K562 (cell line): ENCODE measurements around the gene HDLBP. TPM values are rescaled to one million over a fixed set of nuclear protein-coding genes. Genes with fewer than 3 reads are reported as not detected.

Experiments
- ATF7 ChIP-seq: fragments of 450-650 bp; IDR thresholded peaks from 2 replicates; pipeline ENCODE4 v1.7.1; 2014; ENCODE audit warnings: mild to moderate bottlenecking, moderate library complexity
- CC2D1A ChIP-seq: fragments of 450-650 bp; IDR thresholded peaks from 2 replicates; pipeline ENCODE4 v1.6.1; 2017; ENCODE audit warnings: mild to moderate bottlenecking
- CREB1 ChIP-seq, 2 experiments: sonication (generic) in 1 of 2; formaldehyde crosslinking in 1 of 2; IDR thresholded peaks; 2 replicates each; pipeline versions ENCODE4 v1.6.1 to v1.8.0; 2012 to 2022; ENCODE audit warnings: inconsistent platforms in 1 of 2, mild to moderate bottlenecking in 1 of 2, missing genetic modification reagents in 1 of 2, moderate library complexity in 1 of 2
- GATAD2B ChIP-seq: fragments of 450-650 bp; IDR thresholded peaks from 2 replicates; pipeline ENCODE4 v1.6.1; 2017; ENCODE audit warnings: mild to moderate bottlenecking, borderline replicate concordance
- KDM2B ChIP-seq: fragments of 250-450 bp; sonication (Bioruptor Pico); IDR thresholded peaks from 2 replicates; pipeline ENCODE4 v1.8.0; 2021; ENCODE audit warnings: mild to moderate bottlenecking, moderate library complexity
- NR1H2 ChIP-seq: sonication (generic); formaldehyde crosslinking; IDR thresholded peaks from 2 replicates; pipeline ENCODE4 v1.4.0; 2020; ENCODE audit warnings: mild to moderate bottlenecking, missing genetic modification reagents
- NR2F6 ChIP-seq: fragments of 450-650 bp; formaldehyde crosslinking; IDR thresholded peaks from 2 replicates; pipeline ENCODE4 v1.4.0; 2020; ENCODE audit warnings: mild to moderate bottlenecking
- RBM14 ChIP-seq: fragments of 200-400 bp; formaldehyde crosslinking; IDR thresholded peaks from 2 replicates; pipeline ENCODE4 v1.6.1; 2018; ENCODE audit warnings: low read depth, mild to moderate bottlenecking, low read length, moderate library complexity, borderline replicate concordance; ENCODE audit not compliant: insufficient read depth
- RBM15 ChIP-seq: fragments of 200-400 bp; formaldehyde crosslinking; IDR thresholded peaks from 2 replicates; pipeline ENCODE4 v1.6.1; 2018; ENCODE audit warnings: mild to moderate bottlenecking, low read length, moderate library complexity; ENCODE audit not compliant: insufficient read depth
- SMAD3 ChIP-seq: fragments of 450-650 bp; formaldehyde crosslinking; conservative IDR thresholded peaks from 2 replicates; pipeline ENCODE4 v1.4.0; 2020; ENCODE audit warnings: mild to moderate bottlenecking
- TBL1XR1 ChIP-seq, 2 experiments: IDR thresholded peaks; 2 replicates each; pipeline ENCODE4 v1.6.1; 2012; ENCODE audit warnings: improper control_type of control experiment in 2 of 2, low read length in 2 of 2, mild to moderate bottlenecking in 1 of 2
- ZNF146 ChIP-seq: IDR thresholded peaks from one replicate; pipeline ENCODE4 v1.6.1; 2018; ENCODE audit warnings: missing compliant biosample characterization; ENCODE audit not compliant: unreplicated experiment
- ZNF217 ChIP-seq: sonication (generic); formaldehyde crosslinking; IDR thresholded peaks from 2 replicates; pipeline ENCODE4 v1.8.0; 2022; ENCODE audit warnings: mild to moderate bottlenecking, missing genetic modification reagents
- ZNF253 ChIP-seq: fragments of 250-450 bp; sonication (Bioruptor Pico); conservative IDR thresholded peaks from 2 replicates; pipeline ENCODE4 v1.6.1; 2021; ENCODE audit warnings: mild to moderate bottlenecking
- ZNF551 ChIP-seq: fragments of 250-450 bp; sonication (Bioruptor Pico); IDR thresholded peaks from 2 replicates; pipeline ENCODE4 v1.5.0; 2021; ENCODE audit warnings: mild to moderate bottlenecking, moderate library complexity
- ZNF561 ChIP-seq: fragments of 450-650 bp; formaldehyde crosslinking; conservative IDR thresholded peaks from 2 replicates; pipeline ENCODE4 v1.4.0; 2020; ENCODE audit warnings: mild to moderate bottlenecking, moderate library complexity
- ZNF589 ChIP-seq: fragments of 200-800 bp; sonication (Bioruptor generic); IDR thresholded peaks from 2 replicates; pipeline ENCODE4 v1.6.1; 2016; ENCODE audit warnings: low read depth, missing genetic modification characterization, missing compliant biosample characterization
- polyA plus RNA-seq, 8 experiments: library from polyadenylated mRNA; depleted of rRNA in 4 of 8; stranded (reverse) in 5 of 8; unstranded in 3 of 8; fragments of >200 nt; fragmentation: Nextera tagmentation in 2 of 8; fragmentation: Illumina TruSeq in 1 of 8; extraction: Ambion mirVana in 2 of 8; extraction: Trizol in 1 of 8; gene quantifications; 2 replicates each; pipeline versions ENCODE4 v1.2.1 to v1.2.3, GENCODE V29; 2011 to 2014; ENCODE audit warnings: inconsistent platforms in 1 of 8, missing spikeins in 1 of 8
- total RNA-seq, 7 experiments: library from RNA; depleted of rRNA in 6 of 7; stranded (reverse); fragments of >200 nt in 6 of 7; fragmentation: Illumina TruSeq in 2 of 7; extraction: Trizol in 2 of 7; gene quantifications; 2 replicates each; pipeline versions ENCODE4 v1.2.1 to v1.2.3, GENCODE V29; 2011 to 2021; ENCODE audit warnings: low replicate concordance in 1 of 7
- TF ChIP-seq, protein P1 (sequence below): fragments of 250-450 bp; sonication (Bioruptor Pico); IDR thresholded peaks from 2 replicates; pipeline ENCODE4 v1.4.0; 2020; ENCODE audit warnings: mild to moderate bottlenecking, moderate library complexity
- TF ChIP-seq, protein P2 (sequence below): IDR thresholded peaks from 2 replicates; pipeline ENCODE4 v1.6.1; 2016; ENCODE audit warnings: missing genetic modification characterization, missing compliant biosample characterization
- TF ChIP-seq, protein P3 (sequence below): fragments of 450-650 bp; IDR thresholded peaks from 2 replicates; pipeline ENCODE4 v1.7.0; 2016; ENCODE audit warnings: borderline replicate concordance
- TF ChIP-seq, protein P4 (sequence below): fragments of 250-450 bp; sonication (Bioruptor Pico); IDR thresholded peaks from 2 replicates; pipeline ENCODE4 v1.9.0; 2021; ENCODE audit warnings: mild to moderate bottlenecking, inconsistent platforms

The HDLBP gene
- total and polyA plus RNA-seq, 9 of the 15 experiments (the other 6 are each of a cell fraction or from before 2014, with no cell fraction given): 24.4 to 378 (median 146) TPM

DNA sequence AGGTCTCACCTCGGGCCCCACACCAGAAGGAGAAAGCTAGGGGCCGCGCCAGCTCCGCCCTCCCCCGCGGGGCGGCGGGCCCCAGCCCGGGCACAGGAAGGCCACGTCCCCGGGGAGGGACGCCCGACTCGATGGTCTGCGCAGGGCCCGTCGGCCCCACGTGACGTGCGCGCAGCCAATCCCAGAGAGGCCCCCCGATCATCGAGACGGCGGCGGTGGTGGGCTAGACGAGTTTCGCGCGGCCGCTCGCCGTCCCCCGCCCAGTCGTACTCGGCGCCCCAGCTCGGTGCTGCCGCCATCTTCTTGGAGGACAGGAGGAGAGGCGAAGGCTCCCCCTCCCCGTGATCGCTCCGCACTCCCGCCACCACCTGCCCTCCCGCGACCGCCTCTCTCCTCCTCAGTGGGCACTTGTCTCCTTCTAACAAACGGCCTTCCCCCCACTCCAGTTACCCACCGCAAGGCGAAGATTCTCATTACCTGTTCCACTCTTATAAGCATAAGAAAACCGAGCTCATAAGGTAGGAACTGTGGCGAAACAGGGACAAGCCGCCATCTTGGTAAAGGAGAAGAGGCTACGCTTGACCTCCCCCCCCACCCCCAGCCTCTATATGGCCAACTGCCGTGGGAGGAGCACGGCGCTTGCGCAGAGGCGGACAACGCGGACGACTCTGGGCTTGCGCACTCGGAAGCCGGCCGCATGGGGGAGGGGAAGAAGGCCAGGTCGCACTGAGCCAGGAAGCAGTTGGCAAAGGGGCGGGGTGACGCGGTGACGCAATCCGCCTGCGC lies at the start of gene HDLBP (continued):
- TF ChIP-seq, protein P1, sequence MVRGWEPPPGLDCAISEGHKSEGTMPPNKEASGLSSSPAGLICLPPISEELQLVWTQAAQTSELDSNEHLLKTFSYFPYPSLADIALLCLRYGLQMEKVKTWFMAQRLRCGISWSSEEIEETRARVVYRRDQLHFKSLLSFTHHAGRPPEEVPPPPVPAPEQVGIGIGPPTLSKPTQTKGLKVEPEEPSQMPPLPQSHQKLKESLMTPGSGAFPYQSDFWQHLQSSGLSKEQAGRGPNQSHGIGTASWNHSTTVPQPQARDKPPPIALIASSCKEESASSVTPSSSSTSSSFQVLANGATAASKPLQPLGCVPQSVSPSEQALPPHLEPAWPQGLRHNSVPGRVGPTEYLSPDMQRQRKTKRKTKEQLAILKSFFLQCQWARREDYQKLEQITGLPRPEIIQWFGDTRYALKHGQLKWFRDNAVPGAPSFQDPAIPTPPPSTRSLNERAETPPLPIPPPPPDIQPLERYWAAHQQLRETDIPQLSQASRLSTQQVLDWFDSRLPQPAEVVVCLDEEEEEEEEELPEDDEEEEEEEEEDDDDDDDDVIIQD (CRISPR knock-in tag): no peak
- no peak for TF ChIP-seq KDM2B (CRISPR knock-in tag)
- TF ChIP-seq, protein P2, sequence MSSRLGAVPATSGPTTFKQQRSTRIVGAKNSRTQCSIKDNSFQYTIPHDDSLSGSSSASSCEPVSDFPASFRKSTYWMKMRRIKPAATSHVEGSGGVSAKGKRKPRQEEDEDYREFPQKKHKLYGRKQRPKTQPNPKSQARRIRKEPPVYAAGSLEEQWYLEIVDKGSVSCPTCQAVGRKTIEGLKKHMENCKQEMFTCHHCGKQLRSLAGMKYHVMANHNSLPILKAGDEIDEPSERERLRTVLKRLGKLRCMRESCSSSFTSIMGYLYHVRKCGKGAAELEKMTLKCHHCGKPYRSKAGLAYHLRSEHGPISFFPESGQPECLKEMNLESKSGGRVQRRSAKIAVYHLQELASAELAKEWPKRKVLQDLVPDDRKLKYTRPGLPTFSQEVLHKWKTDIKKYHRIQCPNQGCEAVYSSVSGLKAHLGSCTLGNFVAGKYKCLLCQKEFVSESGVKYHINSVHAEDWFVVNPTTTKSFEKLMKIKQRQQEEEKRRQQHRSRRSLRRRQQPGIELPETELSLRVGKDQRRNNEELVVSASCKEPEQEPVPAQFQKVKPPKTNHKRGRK: no peak
- no peak for TF ChIP-seq NR1H2
- TF ChIP-seq CC2D1A: peak; percentile 52; the same call in 1 of the 2 replicates
- no peak for TF ChIP-seq ZNF561 (CRISPR knock-in tag)
- TF ChIP-seq GATAD2B: no peak
- peak; percentile 88 for TF ChIP-seq CREB1 (IDR thresholded peaks at IDR 0.05)
- peak; percentile 72 for TF ChIP-seq CREB1 (CRISPR knock-in tag; IDR thresholded peaks at IDR 0.05)
- no peak for TF ChIP-seq RBM14
- TF ChIP-seq ZNF146 (CRISPR knock-in tag): no peak
- no peak for TF ChIP-seq ZNF217 (CRISPR knock-in tag)
- TF ChIP-seq, protein P3, sequence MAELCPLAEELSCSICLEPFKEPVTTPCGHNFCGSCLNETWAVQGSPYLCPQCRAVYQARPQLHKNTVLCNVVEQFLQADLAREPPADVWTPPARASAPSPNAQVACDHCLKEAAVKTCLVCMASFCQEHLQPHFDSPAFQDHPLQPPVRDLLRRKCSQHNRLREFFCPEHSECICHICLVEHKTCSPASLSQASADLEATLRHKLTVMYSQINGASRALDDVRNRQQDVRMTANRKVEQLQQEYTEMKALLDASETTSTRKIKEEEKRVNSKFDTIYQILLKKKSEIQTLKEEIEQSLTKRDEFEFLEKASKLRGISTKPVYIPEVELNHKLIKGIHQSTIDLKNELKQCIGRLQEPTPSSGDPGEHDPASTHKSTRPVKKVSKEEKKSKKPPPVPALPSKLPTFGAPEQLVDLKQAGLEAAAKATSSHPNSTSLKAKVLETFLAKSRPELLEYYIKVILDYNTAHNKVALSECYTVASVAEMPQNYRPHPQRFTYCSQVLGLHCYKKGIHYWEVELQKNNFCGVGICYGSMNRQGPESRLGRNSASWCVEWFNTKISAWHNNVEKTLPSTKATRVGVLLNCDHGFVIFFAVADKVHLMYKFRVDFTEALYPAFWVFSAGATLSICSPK: no peak; the same call in 1 of the 2 replicates
- peak; percentile 47 for TF ChIP-seq ATF7
- no peak for TF ChIP-seq ZNF253 (CRISPR knock-in tag)
- TF ChIP-seq ZNF589 (CRISPR knock-in tag): peak; percentile 25; the same call in 1 of the 2 replicates
- TF ChIP-seq RBM15: no peak
- no peak for TF ChIP-seq NR2F6 (CRISPR knock-in tag)
- no peak for TF ChIP-seq TBL1XR1 (IDR thresholded peaks at IDR 0.05; ENCODE audit: low read length in 2 of 2)
- no peak for TF ChIP-seq SMAD3 (CRISPR knock-in tag)
- TF ChIP-seq, protein P4, sequence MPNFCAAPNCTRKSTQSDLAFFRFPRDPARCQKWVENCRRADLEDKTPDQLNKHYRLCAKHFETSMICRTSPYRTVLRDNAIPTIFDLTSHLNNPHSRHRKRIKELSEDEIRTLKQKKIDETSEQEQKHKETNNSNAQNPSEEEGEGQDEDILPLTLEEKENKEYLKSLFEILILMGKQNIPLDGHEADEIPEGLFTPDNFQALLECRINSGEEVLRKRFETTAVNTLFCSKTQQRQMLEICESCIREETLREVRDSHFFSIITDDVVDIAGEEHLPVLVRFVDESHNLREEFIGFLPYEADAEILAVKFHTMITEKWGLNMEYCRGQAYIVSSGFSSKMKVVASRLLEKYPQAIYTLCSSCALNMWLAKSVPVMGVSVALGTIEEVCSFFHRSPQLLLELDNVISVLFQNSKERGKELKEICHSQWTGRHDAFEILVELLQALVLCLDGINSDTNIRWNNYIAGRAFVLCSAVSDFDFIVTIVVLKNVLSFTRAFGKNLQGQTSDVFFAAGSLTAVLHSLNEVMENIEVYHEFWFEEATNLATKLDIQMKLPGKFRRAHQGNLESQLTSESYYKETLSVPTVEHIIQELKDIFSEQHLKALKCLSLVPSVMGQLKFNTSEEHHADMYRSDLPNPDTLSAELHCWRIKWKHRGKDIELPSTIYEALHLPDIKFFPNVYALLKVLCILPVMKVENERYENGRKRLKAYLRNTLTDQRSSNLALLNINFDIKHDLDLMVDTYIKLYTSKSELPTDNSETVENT (CRISPR knock-in tag): peak; percentile 75; the same call in 1 of the 2 replicates
- no peak for TF ChIP-seq ZNF551 (CRISPR knock-in tag)
